ENCODE data around the gene NSFL1C. TPM values are rescaled to one million over a fixed set of nuclear protein-coding genes. Genes with fewer than 3 reads are reported as not detected.

The NSFL1C gene
- total and polyA plus RNA-seq, 9 of the 15 experiments (the other 6 are each of a cell fraction or from before 2014, with no cell fraction given): 20.8 to 119 (median 47.0) TPM

DNA sequence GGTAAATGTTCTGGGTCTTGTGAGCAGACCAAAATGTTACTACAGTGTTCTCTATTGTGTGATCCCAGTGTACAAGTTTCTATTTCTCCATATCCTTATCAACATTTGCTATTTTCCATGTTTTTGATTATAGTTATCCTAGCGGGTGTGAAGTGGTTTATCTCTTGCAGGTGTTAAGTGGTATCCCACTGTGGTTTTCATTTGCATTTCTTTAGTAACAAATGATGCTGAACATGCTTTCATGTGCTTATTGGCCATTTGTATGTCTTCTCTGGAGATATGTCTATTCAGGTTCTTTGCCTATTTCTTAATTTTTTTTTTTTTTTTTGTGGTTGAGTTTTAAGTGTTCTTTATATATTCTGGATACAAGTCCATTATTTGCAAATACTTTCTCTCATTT lies 35.5 kb downstream of the NSFL1C start:
- Histone ChIP-seq H3K9ac (ENCODE audit: insufficient read depth in 1 of 2, low read depth in 2 of 2, low read length in 2 of 2) (no peak overlapping the region), H3K27ac (ENCODE audit: extremely low read depth, low read depth, low read length) (no peak overlapping the region), H2AFZ (ENCODE audit: low read depth, low read length) (no peak overlapping the region), H3K79me2 (ENCODE audit: control insufficient read depth, insufficient read depth, low read length) (no peaks in the 10 kb centered on the region), H3K4me2 (ENCODE audit: insufficient read depth, low read length) (no peak overlapping the region), H3K4me3 (no peak overlapping the region), H3K9me1 (ENCODE audit: control insufficient read depth, insufficient read depth, low read length) (no peaks in the 10 kb centered on the region), H3K36me3 (ENCODE audit: control insufficient read depth, insufficient read depth, low read length) (no peaks in the 10 kb centered on the region), H4K20me1 (replicated peaks; ENCODE audit: control insufficient read depth, insufficient read depth, low read length) (no peaks in the 10 kb centered on the region), H3K9me3 (replicated peaks; ENCODE audit: control insufficient read depth, insufficient read depth, low read depth, low read length) (no peaks in the 10 kb centered on the region), H3K4me1 (replicated peaks in 1 of 2; ENCODE audit: control insufficient read depth in 2 of 2, insufficient read depth in 2 of 2, low read length in 2 of 2) (peaks cover 2 to 40% of the 10 kb centered on the region in 2 experiments; a peak in 3 of 5 replicates), H3K27me3 (ENCODE audit: control insufficient read depth in 2 of 2, insufficient read depth in 2 of 2, low read length in 2 of 2) (no peaks in the 10 kb centered on the region)
- FAIRE-seq: no peak
- in situ Hi-C loops (cut with MboI) (no loop called here), intact Hi-C loops (cut with micrococcal nuclease) (no loop called here)
- TF ChIP-seq RB1 (IDR thresholded peaks at IDR 0.05; ENCODE audit: low read depth) (no peak), ZNF239 (CRISPR knock-in tag; IDR thresholded peaks at IDR 0.05) (no peak), TCF7L2 (IDR thresholded peaks at IDR 0.05; ENCODE audit: low read depth, low read length) (no peak), MEIS2 (IDR thresholded peaks at IDR 0.05; ENCODE audit: partially characterized antibody) (no peak), WHSC1 (IDR thresholded peaks at IDR 0.05; ENCODE audit: low read length) (no peak), RFX5 (IDR thresholded peaks at IDR 0.05; ENCODE audit: low read depth, low read length) (peak; percentile 60; the same call in 1 of the 2 replicates)
- TF ChIP-seq, protein P1, sequence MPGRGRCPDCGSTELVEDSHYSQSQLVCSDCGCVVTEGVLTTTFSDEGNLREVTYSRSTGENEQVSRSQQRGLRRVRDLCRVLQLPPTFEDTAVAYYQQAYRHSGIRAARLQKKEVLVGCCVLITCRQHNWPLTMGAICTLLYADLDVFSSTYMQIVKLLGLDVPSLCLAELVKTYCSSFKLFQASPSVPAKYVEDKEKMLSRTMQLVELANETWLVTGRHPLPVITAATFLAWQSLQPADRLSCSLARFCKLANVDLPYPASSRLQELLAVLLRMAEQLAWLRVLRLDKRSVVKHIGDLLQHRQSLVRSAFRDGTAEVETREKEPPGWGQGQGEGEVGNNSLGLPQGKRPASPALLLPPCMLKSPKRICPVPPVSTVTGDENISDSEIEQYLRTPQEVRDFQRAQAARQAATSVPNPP (IDR thresholded peaks at IDR 0.05; ENCODE audit: borderline replicate concordance, insufficient read depth, insufficient read length): no peak
- TF ChIP-seq, protein P2, sequence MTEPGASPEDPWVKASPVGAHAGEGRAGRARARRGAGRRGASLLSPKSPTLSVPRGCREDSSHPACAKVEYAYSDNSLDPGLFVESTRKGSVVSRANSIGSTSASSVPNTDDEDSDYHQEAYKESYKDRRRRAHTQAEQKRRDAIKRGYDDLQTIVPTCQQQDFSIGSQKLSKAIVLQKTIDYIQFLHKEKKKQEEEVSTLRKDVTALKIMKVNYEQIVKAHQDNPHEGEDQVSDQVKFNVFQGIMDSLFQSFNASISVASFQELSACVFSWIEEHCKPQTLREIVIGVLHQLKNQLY (CRISPR knock-in tag; conservative IDR thresholded peaks at IDR 0.05): no peak
- WGBS (ENCODE audit: insufficient coverage, low coverage, missing lambda C conversion rate): 13% methylated on average over 1 of the region's 1 CpG
- DNase-seq (ENCODE audit: extremely low read depth in 1 of 4, low spot score in 3 of 4): no peak
- POLR2A ChIA-PET: no interaction called here
- CTCF ChIA-PET (ENCODE audit: low intra/inter-chr PET ratio): no interaction called here
- no TSS peak for BruUV-seq (replicated peaks)
- ATAC-seq: no peak
